ENCODE measurements around the gene GREM2.
A peak's percentile ranks its signal among the peaks of the same experiment; 100 is the strongest.

The GREM2 gene

GRCh38 chr1:240610636-240611035, 1.3 kb downstream of the GREM2 start:
- DNase-seq (ENCODE audit: low read depth) = no peak

GRCh38 chr1:240609527-240610060, 2.4 kb downstream of the GREM2 start:
- DNase-seq (ENCODE audit: low read depth) = no peak

- no peak for DNase-seq (ENCODE audit: low read depth)
Observed at GRCh38 chr1:240608707-240609106, 3.2 kb downstream of the GREM2 start.

- no peak for DNase-seq (ENCODE audit: low read depth)
Observed at GRCh38 chr1:240607006-240607405, 4.9 kb downstream of the GREM2 start.

- no peak for DNase-seq (ENCODE audit: low read depth)
Observed at GRCh38 chr1:240602189-240602588, 9.8 kb downstream of the GREM2 start.

GRCh38 chr1:240599830-240600229, 12.1 kb downstream of the GREM2 start:
- no peak for DNase-seq (ENCODE audit: low read depth)

GRCh38 chr1:240599299-240599698, 12.7 kb downstream of the GREM2 start:
- no peak for DNase-seq (ENCODE audit: low read depth)

- no peak for DNase-seq (ENCODE audit: low read depth)
Observed at GRCh38 chr1:240598216-240599001, 13.5 kb downstream of the GREM2 start.

GRCh38 chr1:240597153-240597745, 14.7 kb downstream of the GREM2 start:
- no peak for DNase-seq (ENCODE audit: low read depth)

GRCh38 chr1:240595476-240595875, 16.5 kb downstream of the GREM2 start:
- no peak for DNase-seq (ENCODE audit: low read depth)

- DNase-seq (ENCODE audit: low read depth) = no peak
Observed at GRCh38 chr1:240591564-240591963, 20.4 kb downstream of the GREM2 start.

- DNase-seq (ENCODE audit: low read depth) = no peak
Observed at GRCh38 chr1:240591078-240591477, 20.9 kb downstream of the GREM2 start.

- no peak for DNase-seq (ENCODE audit: low read depth)
Observed at GRCh38 chr1:240589585-240590110, 22.3 kb downstream of the GREM2 start.

- no peak for DNase-seq (ENCODE audit: low read depth)
Observed at GRCh38 chr1:240586006-240586405, 25.9 kb downstream of the GREM2 start.

GRCh38 chr1:240582953-240583352, 29.0 kb downstream of the GREM2 start:
- no peak for DNase-seq (ENCODE audit: low read depth)

GRCh38 chr1:240579511-240579910, 32.4 kb downstream of the GREM2 start:
- DNase-seq (ENCODE audit: low read depth) = no peak

GRCh38 chr1:240577095-240577494, 34.9 kb downstream of the GREM2 start:
- DNase-seq (ENCODE audit: low read depth) = no peak

GRCh38 chr1:240575981-240576662, 35.8 kb downstream of the GREM2 start:
- DNase-seq (ENCODE audit: low read depth) = peak; percentile 4

GRCh38 chr1:240572328-240572727, 39.6 kb downstream of the GREM2 start:
- DNase-seq (ENCODE audit: low read depth) = no peak

- DNase-seq (ENCODE audit: low read depth) = no peak
Observed at GRCh38 chr1:240571782-240572181, 40.2 kb downstream of the GREM2 start.

GRCh38 chr1:240567066-240567465, 44.9 kb downstream of the GREM2 start:
- DNase-seq (ENCODE audit: low read depth) = no peak

GRCh38 chr1:240562779-240563178, 49.2 kb downstream of the GREM2 start:
- no peak for DNase-seq (ENCODE audit: low read depth)

- no peak for DNase-seq (ENCODE audit: low read depth)
Observed at GRCh38 chr1:240562111-240562590, 49.8 kb downstream of the GREM2 start.
